SKM-1 treated with dmso at 0.1 percent for 144 hours (cell line): ENCODE measurements around the gene TLR2.

ENCODE experiments used
- DNase-seq: peaks from one replicate; lab custom pipeline; 2025; ENCODE audit not compliant: unreplicated experiment; lab: John Stamatoyannopoulos, UW

The TLR2 gene

DNA sequence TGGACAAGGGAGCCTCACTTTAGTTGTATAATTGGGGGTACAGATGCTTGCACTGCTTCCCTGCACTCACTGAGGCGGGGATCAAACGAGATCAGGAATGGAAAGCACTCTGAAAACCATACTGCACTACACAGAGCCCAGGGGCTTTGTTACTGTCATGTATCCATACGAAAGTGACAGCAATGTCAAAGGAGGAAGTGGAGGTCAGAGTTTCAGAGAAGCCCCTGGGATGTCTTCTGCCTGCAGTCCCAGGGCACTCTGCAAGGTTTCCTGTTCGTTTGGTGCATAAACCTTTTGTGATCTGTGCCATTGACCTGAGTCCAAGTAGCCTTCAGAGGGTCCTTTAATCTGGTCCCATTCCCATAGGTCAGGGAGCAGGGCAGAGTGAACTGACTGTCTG lies 44.6 kb downstream of the TLR2 start:
- peak; percentile 13 for DNase-seq

DNA sequence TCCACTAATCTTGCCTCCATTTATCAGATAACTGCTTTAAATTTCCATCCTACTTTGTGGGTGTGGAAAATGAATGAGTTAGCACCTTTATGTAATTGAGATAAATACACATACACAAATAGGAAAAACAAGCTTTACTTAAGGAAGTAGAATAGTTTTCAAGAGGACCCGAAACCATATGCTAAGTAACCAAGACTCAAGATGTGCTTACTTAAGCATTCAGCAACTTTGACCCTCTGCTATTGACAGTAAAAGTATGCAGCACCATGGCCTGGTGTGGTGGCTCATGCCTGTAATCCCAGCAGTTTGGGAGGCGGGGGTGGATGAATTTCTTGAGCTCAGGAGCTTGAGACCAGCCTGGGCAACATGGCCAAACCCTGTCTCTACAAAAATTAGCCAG lies 45.8 kb downstream of the TLR2 start:
- DNase-seq = no peak

DNA sequence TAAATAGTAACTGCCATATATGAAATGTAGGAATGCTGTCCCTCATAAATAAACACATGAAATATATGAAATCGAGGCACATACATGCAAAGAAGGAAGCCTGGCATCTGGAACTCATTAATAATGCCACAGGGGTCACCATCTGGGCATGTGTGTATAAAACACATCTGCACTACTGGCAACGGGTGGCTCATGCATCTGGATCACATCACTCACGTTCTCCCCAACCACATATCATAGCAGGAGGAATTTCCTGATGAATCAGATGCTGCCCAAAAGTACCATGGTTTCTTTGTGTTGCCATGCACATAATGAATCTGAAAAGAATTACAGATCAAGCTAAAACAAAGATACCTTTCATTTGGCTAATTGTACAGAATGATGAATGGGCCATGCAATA lies 47.2 kb downstream of the TLR2 start:
- no peak for DNase-seq

DNA sequence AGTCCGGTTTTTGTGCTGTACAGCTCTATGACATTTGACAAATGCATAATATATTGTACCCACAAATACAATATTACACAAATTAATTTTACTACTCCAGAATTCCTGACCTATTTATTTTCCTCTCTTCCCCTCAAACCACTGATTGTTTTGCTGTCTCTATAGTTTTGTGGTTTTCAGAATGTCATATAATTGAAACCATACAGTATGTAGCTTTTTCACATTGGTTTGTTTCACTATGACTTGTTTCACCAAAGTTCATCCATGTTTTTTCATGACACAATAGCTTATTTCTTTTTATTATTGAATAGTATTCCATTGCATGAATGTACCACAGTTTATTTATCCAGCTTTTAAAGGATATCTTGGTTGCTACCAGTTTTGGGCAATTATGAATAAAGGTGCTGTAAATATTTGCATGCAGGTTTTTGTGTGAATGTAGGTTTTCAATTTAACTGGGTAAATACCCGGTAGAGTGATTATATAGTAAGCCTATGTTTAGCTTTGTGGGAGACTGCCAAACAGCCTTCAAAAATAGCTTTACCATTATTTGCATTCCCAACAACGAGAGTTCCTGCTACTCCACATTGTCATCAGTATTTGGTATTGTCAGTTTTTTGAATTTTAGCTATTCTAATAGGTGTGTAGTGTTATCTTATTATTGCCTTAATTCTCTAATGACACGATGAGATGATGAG lies 49.8 kb downstream of the TLR2 start:
- no peak for DNase-seq

DNA sequence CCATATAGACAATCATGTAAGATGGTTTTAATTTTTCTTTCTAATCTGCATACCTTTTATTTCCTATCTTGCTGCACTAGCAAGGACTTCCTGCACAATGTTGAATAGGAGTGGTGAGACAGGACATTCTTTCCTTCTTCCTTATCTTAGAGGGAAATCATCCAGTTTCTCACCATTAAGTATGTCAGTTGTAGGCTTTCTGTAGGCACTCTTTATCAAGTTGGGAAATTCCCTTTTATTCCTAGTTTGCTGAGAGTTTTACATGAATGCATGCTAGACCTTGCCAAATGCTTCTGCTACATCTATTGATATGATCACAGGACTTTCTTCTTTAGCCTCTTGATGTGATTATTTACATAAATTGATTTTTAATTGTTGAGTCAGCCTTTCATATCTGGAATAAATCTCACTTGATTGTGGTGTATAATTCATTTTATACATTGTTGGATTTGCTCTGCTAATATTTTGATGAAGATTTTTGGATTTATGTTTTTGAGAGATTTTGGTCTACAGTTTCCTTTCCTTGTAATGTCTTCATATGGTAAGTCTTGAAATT lies 51.9 kb downstream of the TLR2 start:
- no peak for DNase-seq

DNA sequence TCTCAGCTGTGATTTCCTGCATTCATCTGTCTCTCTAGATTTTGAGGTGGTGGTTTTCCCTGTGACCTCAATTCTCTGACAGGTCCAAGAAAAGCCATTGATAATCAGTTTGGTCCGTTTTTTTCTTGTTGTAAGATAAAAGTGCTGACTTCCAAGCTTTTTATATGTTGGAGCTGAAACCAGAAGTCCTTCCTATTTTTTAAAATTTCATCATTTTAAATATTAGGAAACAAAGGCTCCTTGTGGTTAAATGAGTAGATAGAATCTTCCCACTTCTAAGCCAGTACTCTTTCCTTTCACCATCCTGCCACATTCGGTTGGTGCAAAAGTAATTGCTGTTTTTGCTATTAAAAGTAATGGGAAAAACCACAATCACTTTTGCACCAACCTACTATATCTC lies 57.5 kb downstream of the TLR2 start:
- DNase-seq = no peak

DNA sequence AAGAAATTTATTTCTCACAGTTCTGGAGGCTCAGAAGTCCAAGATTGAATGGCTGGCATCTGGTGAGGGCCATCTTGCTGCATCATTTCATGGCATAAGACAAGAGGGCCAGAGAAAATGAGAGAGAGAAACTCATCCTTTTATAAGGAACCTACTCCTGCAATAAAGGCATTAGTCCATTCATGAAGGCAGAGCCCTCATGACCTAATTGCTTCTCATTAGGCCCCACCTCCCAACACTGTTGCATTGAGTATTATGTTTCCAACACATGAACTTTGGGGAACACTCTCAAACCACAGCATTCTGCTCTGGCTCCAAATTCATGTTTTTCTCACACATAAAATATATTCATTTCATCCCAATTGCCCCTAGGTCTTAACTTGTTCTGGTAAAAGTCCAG lies 61.6 kb downstream of the TLR2 start:
- no peak for DNase-seq

DNA sequence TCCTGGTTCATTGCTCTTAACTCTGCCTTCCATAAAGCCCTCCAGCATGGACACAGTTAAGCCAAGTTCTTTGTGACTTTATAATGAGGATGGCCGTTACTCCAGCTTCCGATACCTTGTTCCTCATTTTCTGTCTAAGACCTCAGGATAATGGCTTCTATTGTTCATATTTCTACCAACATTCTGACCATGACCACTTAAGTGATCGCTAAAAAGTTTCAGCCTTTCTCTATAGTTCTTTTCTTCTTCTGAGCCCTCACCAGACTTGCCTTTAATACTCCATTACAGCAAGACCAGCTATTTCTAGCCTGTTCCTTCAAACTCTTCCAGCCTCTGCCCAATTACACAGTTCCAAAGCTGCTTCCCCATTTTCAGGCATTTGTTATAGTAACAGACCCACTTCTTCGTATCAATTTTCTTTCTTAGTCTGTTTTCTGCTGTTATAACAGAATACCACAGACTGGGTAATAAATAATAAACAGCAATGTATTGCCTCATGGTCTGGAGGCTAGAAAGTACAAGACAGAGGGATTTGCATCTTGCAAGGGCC lies 63.4 kb downstream of the TLR2 start:
- DNase-seq = peak; percentile 17

DNA sequence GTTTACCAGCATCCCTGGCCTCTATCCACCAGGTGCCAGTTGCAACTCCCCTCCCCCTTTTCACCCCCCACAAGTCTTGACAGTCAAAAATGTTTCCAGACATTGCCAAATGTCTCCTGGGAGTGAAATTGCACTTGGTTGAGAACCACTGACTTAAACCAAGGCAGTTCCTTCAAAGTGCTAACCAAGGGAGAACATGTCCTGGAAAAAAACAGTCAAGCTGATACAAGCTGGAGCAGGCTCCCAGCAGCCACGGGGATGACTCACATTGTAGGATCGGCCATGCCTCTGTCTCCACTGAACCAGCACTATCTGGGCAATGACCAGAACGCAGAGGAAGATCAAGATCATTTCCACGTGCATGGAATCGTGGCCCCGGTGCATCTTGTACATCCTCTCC lies 64.3 kb downstream of the TLR2 start:
- no peak for DNase-seq

DNA sequence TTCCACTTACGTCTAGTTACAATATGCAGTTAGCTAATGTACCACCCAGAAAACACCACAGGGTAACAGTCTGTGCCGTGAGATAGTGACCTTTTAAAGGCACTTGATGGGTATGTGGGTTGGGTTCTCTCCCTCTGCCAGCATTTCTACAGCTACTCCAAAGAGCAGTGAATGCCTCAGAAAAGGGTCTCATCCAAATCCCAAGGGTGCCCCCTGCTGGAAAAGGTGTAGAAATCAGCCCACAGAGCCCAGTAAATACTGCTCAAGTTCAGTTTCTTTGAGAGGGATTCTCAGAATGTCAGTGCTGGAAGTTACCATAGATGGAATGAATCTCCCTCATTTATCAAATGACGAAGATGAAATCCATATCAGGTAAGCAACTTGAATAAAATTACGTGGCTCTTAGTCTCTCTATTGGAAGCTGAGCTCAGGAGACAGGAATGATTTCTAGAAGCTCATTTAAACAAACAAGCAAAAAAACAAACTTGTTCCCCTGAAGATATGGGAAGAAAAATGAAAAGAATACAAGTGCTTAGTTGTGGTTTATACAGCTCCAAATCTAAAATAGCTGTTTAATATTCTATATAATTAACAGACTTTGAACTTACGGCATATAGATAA lies 66.2 kb downstream of the TLR2 start:
- DNase-seq = peak; percentile 82

DNA sequence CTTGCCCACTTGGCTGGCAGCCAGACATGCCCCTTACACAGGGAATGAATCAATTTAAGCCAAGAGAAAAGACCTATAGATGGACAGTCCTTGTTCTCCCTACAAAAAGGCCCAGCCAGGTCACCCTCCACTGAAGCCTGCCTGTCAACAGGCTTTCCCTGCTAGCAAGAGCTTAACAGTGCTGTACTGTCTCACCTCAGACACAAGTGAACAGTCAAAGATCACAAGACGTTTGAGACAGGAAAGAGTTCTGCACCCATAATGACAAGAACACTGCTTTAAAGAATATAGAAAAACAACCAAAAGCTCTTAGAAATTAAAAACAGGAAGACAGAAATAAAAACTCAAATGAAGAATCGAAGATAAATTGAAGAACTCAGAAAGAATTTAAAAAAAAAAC lies 71.1 kb downstream of the TLR2 start:
- DNase-seq = no peak
